H1 (cell line): ENCODE results near the gene NSD2. TPM values are rescaled to one million over a fixed set of nuclear protein-coding genes. Genes with fewer than 3 reads are reported as not detected.

ENCODE experiments used
- CTCF ChIA-PET: fragments of 300-600 bp; sonication (Branson Sonifier 250); formaldehyde crosslinking; loops from one replicate; lab custom pipeline; 2021; ENCODE audit not compliant: partially characterized antibody; lab: Charles Lee
- POLR2A ChIA-PET: fragments of 300-600 bp; sonication (Branson Sonifier 250); formaldehyde crosslinking; loops from one replicate; lab custom pipeline; 2021; ENCODE audit warnings: inconsistent platforms; ENCODE audit not compliant: partially characterized antibody; lab: Charles Lee
- DNase-seq, 2 experiments: peaks; one replicate each; pipeline versions ENCODE4 v3.0.0 to v3.0.0-alpha.2; 2010 to 2022; ENCODE audit warnings: low spot score in 2 of 2, low read depth in 1 of 2, mixed read lengths in 1 of 2
- FAIRE-seq: peaks from 2 replicates; lab custom pipeline; 2011; peaks lifted over from hg19 to GRCh38; lab: Jason Lieb, UNC
- H2AFZ ChIP-seq: 2 replicates; pipeline ENCODE4 v1.8.1; 2012; ENCODE audit warnings: low read length, inconsistent platforms
- H2AK5ac ChIP-seq: 2 replicates; pipeline ENCODE4 v1.6.1; 2013; ENCODE audit warnings: low read depth, low read length
- H2BK120ac ChIP-seq: replicated peaks from 2 replicates; pipeline ENCODE3; 2013; ENCODE audit warnings: low read depth, low read length, inconsistent platforms
- H2BK12ac ChIP-seq: 2 replicates; pipeline ENCODE4 v1.6.1; 2013; ENCODE audit warnings: low read depth, low read length
- H2BK15ac ChIP-seq: 2 replicates; pipeline ENCODE4 v1.6.1; 2013; ENCODE audit warnings: low read length
- H2BK20ac ChIP-seq: 2 replicates; pipeline ENCODE4 v1.6.1; 2013; ENCODE audit warnings: low read length
- H2BK5ac ChIP-seq: 2 replicates; pipeline ENCODE4 v1.6.1; 2013; ENCODE audit warnings: low read depth, low read length
- H3K14ac ChIP-seq: 2 replicates; pipeline ENCODE4 v1.6.1; 2013; ENCODE audit warnings: inconsistent platforms; ENCODE audit not compliant: insufficient read length
- H3K18ac ChIP-seq: 2 replicates; pipeline ENCODE4 v1.6.1; 2013; ENCODE audit warnings: low read length; ENCODE audit errors: extremely low read depth
- H3K23ac ChIP-seq: 2 replicates; pipeline ENCODE4 v1.6.1; 2013; ENCODE audit warnings: inconsistent platforms; ENCODE audit not compliant: insufficient read length
- H3K23me2 ChIP-seq: 2 replicates; pipeline ENCODE4 v1.6.1; 2013; ENCODE audit warnings: low read depth, low read length
- H3K27ac ChIP-seq: 2 replicates; pipeline ENCODE4 v1.6.1; 2011; ENCODE audit warnings: low read depth, low read length, inconsistent platforms
- H3K27me3 ChIP-seq, 4 experiments: replicated peaks in 1 of 4; 1 replicate in 1 of 4; 2 replicates in 3 of 4; pipeline versions ENCODE4 v1.6.1 to v1.8.1; 2011 to 2013; ENCODE audit warnings: low read length in 3 of 4, mild to moderate bottlenecking in 3 of 4, inconsistent platforms in 2 of 4, mixed read lengths in 2 of 4, moderate library complexity in 1 of 4; ENCODE audit not compliant: control insufficient read depth in 3 of 4, insufficient read depth in 3 of 4; ENCODE audit errors: extremely low read depth in 1 of 4
- H3K36me3 ChIP-seq, 4 experiments: 2 replicates each; pipeline versions ENCODE4 v1.6.1 to v1.8.1; 2011 to 2013; ENCODE audit warnings: mild to moderate bottlenecking in 4 of 4, low read length in 3 of 4, moderate library complexity in 2 of 4, control low read depth in 1 of 4, inconsistent platforms in 1 of 4; ENCODE audit not compliant: insufficient read depth in 4 of 4, control insufficient read depth in 2 of 4
- H3K4ac ChIP-seq: replicated peaks from 2 replicates; pipeline ENCODE3; 2013; ENCODE audit warnings: low read length, low read depth, mixed read lengths, inconsistent platforms; ENCODE audit not compliant: insufficient read length
- H3K4me1 ChIP-seq, 4 experiments: replicated peaks in 1 of 4; 1 replicate in 1 of 4; 2 replicates in 3 of 4; pipeline versions ENCODE4 v1.6.1 to v1.8.1; 2011 to 2013; ENCODE audit warnings: low read length in 3 of 4, inconsistent platforms in 2 of 4, mixed read lengths in 1 of 4; ENCODE audit not compliant: insufficient read depth in 4 of 4, control insufficient read depth in 3 of 4
- H3K4me2 ChIP-seq, 2 experiments: 2 replicates each; pipeline versions ENCODE4 v1.6.1 to v1.8.1; 2011 to 2013; ENCODE audit warnings: low read depth in 2 of 2, low read length in 2 of 2, control low read depth in 1 of 2, inconsistent platforms in 1 of 2, mild to moderate bottlenecking in 1 of 2; ENCODE audit not compliant: insufficient read depth in 1 of 2
- H3K4me3 ChIP-seq, 4 experiments: fragments of 200-600, 300-600 bp in 1 of 4; sonication (generic), shearing (Covaris generic), sonication (Bioruptor Twin) in 1 of 4; 2 replicates each; pipeline versions ENCODE4 v1.5.1 to v1.8.1; 2011 to 2016; ENCODE audit warnings: low read length in 4 of 4, low read depth in 3 of 4, control low read depth in 2 of 4, inconsistent platforms in 2 of 4, mild to moderate bottlenecking in 2 of 4, mixed read lengths in 1 of 4, moderate library complexity in 1 of 4; ENCODE audit not compliant: insufficient read depth in 2 of 4; ENCODE audit errors: extremely low read depth in 1 of 4
- H3K56ac ChIP-seq: replicated peaks from 2 replicates; pipeline ENCODE3; 2013; ENCODE audit warnings: low read depth, mild to moderate bottlenecking, mixed read lengths, low read length, inconsistent platforms; ENCODE audit not compliant: insufficient read length
- H3K79me1 ChIP-seq: 2 replicates; pipeline ENCODE4 v1.6.1; 2013; ENCODE audit warnings: low read depth, low read length, control low read depth
- H3K79me2 ChIP-seq, 2 experiments: 2 replicates each; pipeline versions ENCODE4 v1.6.1 to v1.8.1; 2012 to 2013; ENCODE audit warnings: low read length in 2 of 2, mild to moderate bottlenecking in 2 of 2, inconsistent platforms in 1 of 2; ENCODE audit not compliant: insufficient read depth in 2 of 2, control insufficient read depth in 1 of 2
- H3K9ac ChIP-seq, 4 experiments: replicated peaks in 1 of 4; 1 replicate in 1 of 4; 2 replicates in 3 of 4; pipeline versions ENCODE4 v1.6.1 to v1.8.1; 2011 to 2013; ENCODE audit warnings: low read depth in 3 of 4, low read length in 3 of 4, control low read depth in 2 of 4, mild to moderate bottlenecking in 2 of 4, moderate library complexity in 2 of 4, inconsistent platforms in 1 of 4; ENCODE audit errors: extremely low read depth in 1 of 4
- H3K9me3 ChIP-seq, 2 experiments: 2 replicates each; pipeline versions ENCODE4 v1.6.1 to v1.8.1; 2012 to 2013; ENCODE audit warnings: mild to moderate bottlenecking in 2 of 2, moderate library complexity in 2 of 2, control low read depth in 1 of 2, inconsistent platforms in 1 of 2, low read depth in 1 of 2, low read length in 1 of 2, mixed read lengths in 1 of 2; ENCODE audit not compliant: insufficient read depth in 2 of 2
- H4K20me1 ChIP-seq, 2 experiments: replicated peaks in 1 of 2; 2 replicates each; pipeline versions ENCODE3 to v1.8.1; 2011 to 2013; ENCODE audit warnings: inconsistent platforms in 2 of 2, low read length in 2 of 2, mild to moderate bottlenecking in 1 of 2; ENCODE audit not compliant: insufficient read depth in 2 of 2, control insufficient read depth in 1 of 2
- H4K5ac ChIP-seq: 2 replicates; pipeline ENCODE4 v1.6.1; 2013; ENCODE audit warnings: low read length, low read depth, mixed read lengths, inconsistent platforms; ENCODE audit not compliant: insufficient read length
- H4K8ac ChIP-seq: 2 replicates; pipeline ENCODE4 v1.8.0; 2013; ENCODE audit warnings: mild to moderate bottlenecking, moderate library complexity, low read length, inconsistent platforms; ENCODE audit not compliant: insufficient read depth; ENCODE audit errors: extremely low read depth
- H4K91ac ChIP-seq: replicated peaks from 2 replicates; pipeline ENCODE3; 2013; ENCODE audit warnings: low read length, mixed read lengths, inconsistent platforms; ENCODE audit not compliant: insufficient read length
- BCL11A ChIP-seq, 2 experiments: IDR thresholded peaks; one replicate each; pipeline ENCODE4 v1.6.1; 2011; ENCODE audit warnings: low read depth in 2 of 2, low read length in 2 of 2, mild to moderate bottlenecking in 2 of 2
- CHD1 ChIP-seq: IDR thresholded peaks from 2 replicates; pipeline ENCODE4 v1.6.1; 2012; ENCODE audit warnings: low read depth, low read length, improper control_type of control experiment
- NANOG ChIP-seq: IDR thresholded peaks from 2 replicates; pipeline ENCODE4 v1.6.1; 2011; ENCODE audit warnings: low read length, low read depth, mild to moderate bottlenecking, inconsistent platforms; ENCODE audit not compliant: insufficient read depth, poor library complexity, severe bottlenecking
- PHF8 ChIP-seq: fragments of 200-600 bp; sonication (generic); conservative IDR thresholded peaks from 2 replicates; pipeline ENCODE4 v1.7.1; 2012; ENCODE audit warnings: low read depth, mild to moderate bottlenecking, inconsistent platforms, low read length, moderate library complexity
- POU5F1 ChIP-seq: IDR thresholded peaks from 2 replicates; pipeline ENCODE4 v1.6.1; 2011; ENCODE audit warnings: low read depth, mild to moderate bottlenecking, low read length, moderate library complexity
- SRF ChIP-seq: IDR thresholded peaks from 2 replicates; pipeline ENCODE4 v1.6.1; 2011; ENCODE audit warnings: mild to moderate bottlenecking, low read depth, low read length, moderate library complexity
- TAF1 ChIP-seq: IDR thresholded peaks from 2 replicates; pipeline ENCODE4 v1.6.1; 2011; ENCODE audit warnings: mild to moderate bottlenecking, low read depth, low read length
- TBP ChIP-seq: IDR thresholded peaks from 2 replicates; pipeline ENCODE4 v1.6.1; 2011; ENCODE audit warnings: low read depth, low read length, improper control_type of control experiment
- WGBS, 2 experiments: shearing (Covaris generic) in 1 of 2; methylation state at CpG; one replicate each; pipeline versions ENCODE4 v1.1.6 to v1.1.7; 2013 to 2015; ENCODE audit warnings: low lambda C conversion rate in 2 of 2, mixed read lengths in 2 of 2, inconsistent platforms in 1 of 2, low coverage in 1 of 2, missing lambda C conversion rate in 1 of 2; ENCODE audit not compliant: insufficient replicate concordance in 2 of 2, insufficient coverage in 1 of 2, insufficient read length in 1 of 2; ENCODE audit errors: extremely low coverage in 1 of 2, missing lambda C conversion rate in 1 of 2; 5-methylcytosine and 5-hydroxymethylcytosine counted together
- polyA plus RNA-seq, 7 experiments: library from polyadenylated mRNA; depleted of rRNA in 3 of 7; stranded (reverse) in 5 of 7; unstranded in 2 of 7; fragments of >200 nt in 5 of 7; fragments of 200-250 nt in 2 of 7; gene quantifications; 1 replicate in 5 of 7; 2 replicates in 1 of 7; 4 replicates in 1 of 7; pipeline versions ENCODE4 v1.2.1 to v1.2.3, GENCODE V29; 2011 to 2013; ENCODE audit warnings: missing spikeins in 2 of 7, mixed read lengths in 2 of 7
- total RNA-seq: library from RNA; stranded (reverse); fragmentation: NEBNext Ultra II Directional; extraction: Animal tissue kit (Norgen Biotek cat#: 25700); gene quantifications from 2 replicates; pipeline ENCODE4 v1.2.1, GENCODE V29; 2021

NSD2 gene
- total and polyA plus RNA-seq, 2 of the 8 experiments (the other 6 are each of a cell fraction or from before 2014, with no cell fraction given), result 26.7 to 129 TPM

GRCh38 chr4:1841201-1841886 is 29.8 kb upstream of the NSD2 start:
- Histone ChIP-seq H3K4me3 (no peak overlapping the region), H2AK5ac (no peak overlapping the region), H3K4me2 (no peak overlapping the region), H3K27ac (no peak overlapping the region), H3K23me2 (no peaks in the 10 kb centered on the region), H3K36me3 (peaks cover 0 to 11% (median 6%) of the 10 kb centered on the region in 4 experiments; a peak in 5 of 8 replicates), H4K5ac (no peak overlapping the region), H3K27me3 (no peaks in the 10 kb centered on the region), H4K20me1 (peaks cover 1 to 21% of the 10 kb centered on the region in 2 experiments), H2BK120ac (no peak overlapping the region), H3K4me1 (no peaks in the 10 kb centered on the region), H3K14ac (no peak overlapping the region), H3K56ac (no peak overlapping the region), H2BK20ac (no peak overlapping the region), H2BK15ac (no peak overlapping the region), H2AFZ (no peak overlapping the region), H3K79me1 (peaks cover 10% of the 10 kb centered on the region), H3K9me3 (no peaks in the 10 kb centered on the region), H4K91ac (no peak overlapping the region), H3K23ac (no peak overlapping the region), H3K9ac (no peak overlapping the region), H4K8ac (no peak overlapping the region), H3K79me2 (no peaks in the 10 kb centered on the region), H3K18ac (no peak overlapping the region), H2BK12ac (no peak overlapping the region), H2BK5ac (no peak overlapping the region), H3K4ac (no peak overlapping the region)
- POLR2A ChIA-PET, result interaction anchor here (0.6 kb wide), 1 partner anchor 371 kb away, joined by 3 read pairs; no protein-coding TSS in a partner anchor
- WGBS, 2 experiments, result 94% methylated on average over 29 of the region's 31 CpGs; no CpG with 5 or more reads in 1 of the 2 experiments
- CTCF ChIA-PET, result interaction anchor here (0.6 to 3.1 kb wide), 5 partner anchors 9 to 321 kb away, joined by 3 to 16 read pairs (median 4); no protein-coding TSS in a partner anchor
- no peak for FAIRE-seq
- no peak for DNase-seq
- TF ChIP-seq POU5F1 (no peak), NANOG (no peak), SRF (no peak), PHF8 (no peak), TBP (no peak), TAF1 (no peak), BCL11A (IDR thresholded peaks at IDR 0.05; ENCODE audit: low read depth in 2 of 2, low read length in 2 of 2) (no peak), CHD1 (no peak)
